GM06990 (cell line): ENCODE results near the gene IRF2BP2.
"Not testable (repeated sequence)": the region's sequence is repeated elsewhere in the genome, so short reads cannot be mapped to it uniquely, and the experiment has no call there.

ENCODE experiments used
- DNase-seq: peaks from one replicate; pipeline ENCODE4 v3.0.0-alpha.2; 2011; ENCODE audit not compliant: insufficient read length; ENCODE audit errors: extremely low read depth
- H3K27me3 ChIP-seq: replicated peaks from 2 replicates; pipeline ENCODE4 v1.6.0; 2011; ENCODE audit warnings: low read length; ENCODE audit not compliant: control insufficient read depth, insufficient read depth
- H3K36me3 ChIP-seq: 2 replicates; pipeline ENCODE4 v1.5.1; 2011; ENCODE audit warnings: low read length; ENCODE audit not compliant: control insufficient read depth, insufficient read depth
- H3K4me3 ChIP-seq: replicated peaks from 2 replicates; pipeline ENCODE4 v1.5.1; 2011; ENCODE audit warnings: low read depth, mild to moderate bottlenecking, control low read depth, low read length
- CTCF ChIP-seq: IDR thresholded peaks from 2 replicates; pipeline ENCODE4 v1.5.1; 2011; ENCODE audit warnings: low read length, control low read depth, mild to moderate bottlenecking, inconsistent platforms; ENCODE audit not compliant: insufficient read depth, poor library complexity, severe bottlenecking

IRF2BP2 gene

GRCh38 chr1:234597894-234598293 is 12.1 kb downstream of the IRF2BP2 start:
- TF ChIP-seq CTCF, result peak; percentile 66
- no peak overlapping the region for H3K4me3 ChIP-seq
- DNase-seq, result no peak
- H3K27me3 ChIP-seq, result no peaks in the 10 kb centered on the region
- H3K36me3 ChIP-seq, result no peaks in the 10 kb centered on the region; the same call in 1 of the 2 replicates

- DNase-seq, result no peak
- Histone ChIP-seq H3K4me3 (no peak overlapping the region), H3K36me3 (no peaks in the 10 kb centered on the region), H3K27me3 (no peaks in the 10 kb centered on the region; the same call in 1 of the 2 replicates)
- TF ChIP-seq CTCF, result no peak
These were observed 14.1 kb downstream of the IRF2BP2 start for GRCh38 chr1:234595899-234596298.

- not testable (repeated sequence) for H3K27me3 ChIP-seq, H3K4me3 ChIP-seq, DNase-seq, H3K36me3 ChIP-seq
These were observed 15.4 kb downstream of the IRF2BP2 start for GRCh38 chr1:234594575-234594974.

GRCh38 chr1:234593771-234594504 is 16.0 kb downstream of the IRF2BP2 start:
- H3K27me3 ChIP-seq, result no peaks in the 10 kb centered on the region; the same call in 1 of the 2 replicates
- H3K4me3 ChIP-seq, result no peak overlapping the region
- H3K36me3 ChIP-seq, result no peaks in the 10 kb centered on the region
- TF ChIP-seq CTCF, result no peak
- no peak for DNase-seq

GRCh38 chr1:234593109-234593508 is 16.9 kb downstream of the IRF2BP2 start:
- H3K36me3 ChIP-seq, result no peaks in the 10 kb centered on the region
- no peak for TF ChIP-seq CTCF
- no peak overlapping the region for H3K4me3 ChIP-seq
- no peaks in the 10 kb centered on the region; the same call in 1 of the 2 replicates for H3K27me3 ChIP-seq
- DNase-seq, result no peak

- Histone ChIP-seq H3K36me3 (no peaks in the 10 kb centered on the region), H3K4me3 (no peak overlapping the region), H3K27me3 (no peaks in the 10 kb centered on the region; the same call in 1 of the 2 replicates)
- TF ChIP-seq CTCF, result no peak
- DNase-seq, result no peak
These were observed 17.7 kb downstream of the IRF2BP2 start for GRCh38 chr1:234592240-234592639.
